HPDE6-E6E7 (cell line): Measurements from ENCODE around the gene TNP1.

Source experiments
- DNase-seq: peaks from one replicate; pipeline ENCODE4 v3.0.0; 2011; ENCODE audit warnings: missing footprints; ENCODE audit errors: extremely low spot score

TNP1 gene

DNA sequence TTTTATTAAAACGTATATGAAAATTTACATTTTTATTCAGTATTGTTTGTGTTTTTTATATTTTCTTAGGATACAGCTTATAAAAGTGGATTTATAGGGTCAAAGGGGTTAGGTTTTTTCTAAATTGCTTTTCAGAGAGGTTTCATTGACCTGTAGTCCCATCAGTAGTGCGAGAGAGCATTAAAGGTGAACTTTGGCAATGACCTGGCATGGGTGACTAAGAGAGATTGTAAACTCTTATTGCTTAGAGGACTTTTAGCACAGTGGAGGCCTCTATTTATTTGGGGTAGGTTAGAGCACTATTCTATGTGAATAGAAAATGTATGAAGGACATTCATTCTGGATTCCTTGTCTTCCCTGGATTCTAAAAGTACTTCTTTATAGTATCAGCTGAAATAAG lies 16.0 kb upstream of the TNP1 start:
- no peak for DNase-seq

- DNase-seq: no peak
Measured at GRCh38 chr2:216873573-216873972, 13.7 kb upstream of the TNP1 start.

DNA sequence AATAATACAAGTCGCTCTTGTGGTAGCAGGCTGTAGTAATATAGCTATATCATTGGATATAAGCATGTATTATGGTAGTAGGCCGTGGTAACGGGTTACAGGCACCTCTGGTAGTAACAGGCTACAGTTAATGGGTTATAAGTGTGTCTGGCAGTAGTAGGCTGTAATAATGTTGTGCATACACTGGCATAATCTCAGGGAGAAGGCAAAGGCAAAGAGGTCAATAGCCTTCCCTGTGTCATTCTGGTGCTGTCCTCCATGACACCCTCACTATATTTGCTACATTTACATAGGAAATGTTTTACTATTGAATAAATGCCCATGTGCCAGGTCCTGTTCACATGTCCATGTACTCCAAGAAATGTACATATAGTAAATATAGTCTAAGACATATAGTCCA lies 12.8 kb upstream of the TNP1 start:
- no peak for DNase-seq

DNA sequence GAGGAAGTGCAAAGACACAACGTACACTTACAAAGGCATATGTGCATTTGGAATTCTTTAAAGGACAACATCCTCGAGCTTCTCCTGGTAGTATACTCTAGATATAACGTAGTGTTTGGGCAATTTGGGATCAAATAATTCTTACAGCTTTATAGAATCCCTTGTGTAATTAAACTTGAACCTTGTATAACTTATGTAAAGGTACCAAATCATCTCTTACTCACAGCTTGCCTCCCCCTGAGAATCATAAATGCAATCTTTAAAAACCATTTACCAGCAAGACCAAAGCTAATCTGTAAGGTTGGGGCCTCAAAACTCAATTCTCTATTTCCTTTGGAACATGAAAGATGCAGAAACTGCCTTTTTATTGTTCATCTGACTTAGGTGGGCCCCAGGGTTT lies 12.2 kb upstream of the TNP1 start:
- DNase-seq: no peak

DNA sequence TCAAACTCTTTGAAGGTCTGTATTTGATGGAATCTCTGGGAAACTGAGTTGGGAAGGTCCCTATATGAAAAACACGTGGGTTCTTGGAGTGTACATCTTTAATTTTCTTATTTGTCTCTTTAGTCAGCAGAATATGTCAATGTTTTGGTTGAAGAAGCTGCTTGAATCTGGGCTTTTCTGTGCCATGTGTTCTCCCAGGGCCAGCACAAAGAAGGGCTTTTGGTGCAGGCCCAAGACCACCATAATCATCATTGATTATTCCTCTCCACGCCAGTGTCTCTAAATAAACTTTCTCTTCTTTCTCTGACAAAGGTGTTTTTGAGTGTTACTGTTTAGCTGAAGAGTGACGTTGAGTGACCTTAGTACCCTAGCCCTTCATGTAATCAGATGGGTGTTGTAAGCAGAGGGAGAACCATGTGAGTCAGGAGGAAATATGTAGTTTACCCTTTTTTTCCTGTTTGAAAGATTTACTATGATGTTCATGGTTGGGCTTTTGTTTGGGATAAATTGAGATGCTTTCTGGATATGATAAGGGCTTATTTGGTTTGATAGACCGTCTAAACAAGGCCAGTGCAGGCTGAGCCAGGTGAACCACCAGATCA lies 11.6 kb upstream of the TNP1 start:
- DNase-seq: no peak

- no peak for DNase-seq
Measured at GRCh38 chr2:216870508-216871332, 10.9 kb upstream of the TNP1 start.

GRCh38 chr2:216866515-216867095 lies 6.7 kb upstream of the TNP1 start:
- no peak for DNase-seq

- DNase-seq: no peak
Measured at GRCh38 chr2:216865658-216866057, 5.8 kb upstream of the TNP1 start.

DNA sequence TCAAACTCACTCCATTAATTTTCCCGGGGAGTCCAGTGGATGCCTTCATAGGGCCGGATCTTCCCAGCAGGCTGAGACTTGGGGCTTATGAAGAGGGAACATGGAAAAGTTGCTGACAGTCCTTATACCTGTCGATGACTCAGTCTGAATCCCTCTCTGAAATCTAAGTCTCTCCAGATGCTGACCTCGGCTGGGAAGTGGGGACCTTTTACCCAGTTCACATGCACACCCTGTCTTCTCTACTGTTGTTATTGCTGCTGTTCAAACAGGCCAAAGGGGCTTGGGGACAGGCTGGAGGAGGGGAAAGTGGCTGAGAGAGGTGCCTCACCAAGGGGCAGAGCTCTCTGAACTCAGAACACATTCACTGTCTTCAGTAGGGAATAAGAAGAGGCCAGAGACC lies 4.1 kb upstream of the TNP1 start:
- no peak for DNase-seq

DNA sequence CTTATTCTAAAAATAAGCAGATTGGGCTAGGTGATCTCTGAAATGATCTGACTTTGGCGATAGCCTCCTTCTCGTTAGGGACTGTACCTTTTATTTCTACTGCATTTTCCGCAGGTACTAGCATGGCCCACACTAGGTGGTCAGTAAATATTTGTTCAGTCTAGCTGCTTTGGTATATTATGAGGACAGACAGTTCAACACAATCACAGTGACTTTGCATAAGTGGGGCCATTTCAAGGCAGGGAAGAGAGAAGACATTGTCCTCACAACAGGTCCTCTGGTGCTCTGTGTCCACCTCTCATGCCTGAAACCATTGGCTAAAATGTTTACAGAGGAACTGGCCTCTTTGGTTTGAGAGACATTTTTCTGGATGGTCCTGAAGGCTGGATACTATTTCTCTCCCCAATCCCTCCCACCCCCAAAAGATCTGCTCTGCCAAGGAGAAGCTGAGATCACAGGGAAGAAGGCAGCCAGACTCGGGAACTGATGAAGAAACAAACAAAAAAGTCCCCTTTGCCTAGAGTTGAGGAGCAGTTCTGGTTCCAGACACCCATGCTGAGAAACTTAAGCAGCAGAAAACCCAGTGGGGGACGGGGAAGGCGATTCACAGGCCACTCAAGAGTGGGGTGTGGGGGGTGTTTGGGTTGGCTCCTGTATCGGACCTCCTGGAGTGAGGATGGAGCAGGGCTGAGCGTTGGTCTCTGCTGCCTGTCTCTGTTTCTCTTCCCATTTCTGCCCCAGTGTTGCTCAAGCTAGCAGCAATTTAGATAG lies 2.9 kb upstream of the TNP1 start:
- DNase-seq: no peak

GRCh38 chr2:216860426-216861137 lies 718 bp upstream of the TNP1 start:
- no peak for DNase-seq

GRCh38 chr2:216858312-216858711 lies 1.6 kb downstream of the TNP1 start:
- no peak for DNase-seq

- DNase-seq: no peak
Measured at GRCh38 chr2:216857131-216857550, 2.7 kb downstream of the TNP1 start.

- no peak for DNase-seq
Measured at GRCh38 chr2:216856406-216857065, 3.3 kb downstream of the TNP1 start.

DNA sequence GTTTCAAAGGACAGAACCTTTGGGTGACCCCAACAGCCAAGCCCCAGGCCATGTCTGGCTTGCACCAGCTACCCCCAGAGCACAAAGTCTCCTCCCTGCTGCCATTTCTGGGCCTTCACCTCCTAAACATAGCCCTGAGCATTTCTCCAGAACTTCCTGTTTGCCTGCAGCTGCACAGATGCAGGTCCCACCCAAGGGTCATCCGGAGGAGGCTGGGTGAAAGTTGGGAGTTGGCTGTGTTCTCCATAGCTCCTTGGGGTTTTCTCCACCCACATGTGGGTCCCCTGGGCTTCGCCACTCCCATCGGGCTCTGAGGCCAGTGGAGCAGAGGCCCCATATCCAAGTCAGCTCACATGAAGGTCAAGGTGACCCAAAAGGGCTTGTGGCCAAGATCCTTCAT lies 4.3 kb downstream of the TNP1 start:
- DNase-seq: no peak

DNA sequence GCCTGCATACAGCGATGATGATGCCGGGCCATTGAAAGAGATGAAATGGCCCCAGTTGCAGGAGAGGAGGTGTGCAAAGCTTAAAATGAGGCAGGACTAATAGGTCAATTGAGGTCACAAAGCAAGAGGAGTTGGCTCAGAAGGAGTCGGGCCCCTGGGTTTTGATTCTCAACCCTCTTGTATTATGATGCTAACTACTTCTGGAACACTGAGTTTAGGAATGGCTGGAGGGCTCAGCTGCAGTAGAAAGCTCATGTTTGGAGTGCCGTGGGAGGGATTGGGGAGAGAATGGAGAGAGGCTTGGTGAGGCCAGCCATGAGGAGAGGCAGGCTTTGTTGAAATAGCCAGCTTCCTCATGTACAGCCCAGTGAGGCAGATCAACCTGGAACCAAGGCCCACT lies 4.8 kb downstream of the TNP1 start:
- no peak for DNase-seq

- no peak for DNase-seq
Measured at GRCh38 chr2:216851486-216852090, 8.3 kb downstream of the TNP1 start.

GRCh38 chr2:216850665-216851322 lies 9.1 kb downstream of the TNP1 start:
- DNase-seq: no peak

DNA sequence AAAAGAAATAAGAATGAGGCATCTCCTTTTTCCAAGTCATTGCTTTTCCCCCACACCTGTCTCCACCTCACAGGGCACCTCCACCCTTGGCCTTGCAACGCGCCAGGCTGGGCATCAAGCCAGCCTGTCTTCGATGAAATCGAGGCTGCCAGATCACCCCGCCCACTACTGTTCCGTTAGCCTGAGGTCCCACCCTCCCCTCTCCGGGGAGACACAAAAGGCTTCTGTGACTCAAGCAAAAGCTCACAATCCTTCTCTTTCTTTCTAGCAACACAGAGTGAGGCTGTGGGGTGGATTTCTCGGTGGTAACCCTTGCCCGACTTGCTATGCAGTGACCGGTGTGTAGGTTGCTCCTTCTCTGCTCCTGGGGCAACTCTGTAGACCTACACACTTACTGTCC lies 9.9 kb downstream of the TNP1 start:
- DNase-seq: no peak

GRCh38 chr2:216845426-216845825 lies 14.4 kb downstream of the TNP1 start:
- no peak for DNase-seq
